Mucosa of gallbladder (tissue), 1 donor: ENCODE results near the gene CTXND1. TPM values are rescaled to one million over a fixed set of nuclear protein-coding genes. Genes with fewer than 3 reads are reported as not detected.
"Not testable (repeated sequence)": the region's sequence is repeated elsewhere in the genome, so short reads cannot be mapped to it uniquely, and the experiment has no call there.

Experiments used
- DNase-seq: peaks from one replicate; pipeline ENCODE4 v3.0.0-alpha.2; 2020; ENCODE audit warnings: low spot score
- total RNA-seq: library from RNA; stranded (reverse); gene quantifications from one replicate; pipeline ENCODE4 v1.2.1, GENCODE V29; 2021
- donor health status: DM: no; HTN: no; CAD: no.

Gene CTXND1
- total RNA-seq, 1 donor from 2014 or later: 0.09 TPM

DNA sequence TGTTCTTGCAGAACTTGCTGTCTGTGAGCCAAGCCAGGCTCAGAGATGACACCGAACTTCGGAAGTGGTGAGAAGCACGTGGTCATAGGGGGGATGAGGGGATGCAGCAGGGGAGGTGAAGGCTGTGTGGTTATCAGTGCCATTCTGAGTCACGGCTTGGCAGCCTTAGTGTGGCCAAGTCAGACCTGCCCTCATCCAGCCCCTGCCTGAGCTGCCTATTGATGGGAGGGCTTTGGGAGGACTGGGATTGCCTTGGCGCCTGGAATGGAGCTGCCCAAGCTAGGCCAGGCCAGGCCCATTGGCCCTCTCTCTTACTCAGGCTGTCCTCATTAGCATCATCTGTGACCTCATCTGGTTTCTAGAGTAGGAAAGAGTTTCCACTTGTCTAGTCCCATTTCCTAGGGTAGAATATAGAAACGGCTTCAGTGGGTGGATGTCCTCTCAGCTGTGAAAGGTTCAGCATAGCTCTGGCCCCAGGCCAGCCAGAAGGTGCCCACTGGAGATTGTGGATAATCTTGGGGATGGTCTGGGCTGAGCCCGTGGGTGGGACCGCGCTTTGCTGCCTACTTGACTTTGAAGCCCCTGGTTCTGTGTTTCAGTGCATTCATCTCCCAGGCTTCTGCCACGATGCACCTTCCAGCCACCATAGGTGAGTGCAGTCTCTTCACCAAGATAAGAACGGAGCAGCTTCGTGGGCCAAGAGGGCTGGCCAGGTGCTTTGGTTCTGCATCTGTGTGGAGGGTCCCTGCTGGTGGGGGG is 92.0 kb downstream of the CTXND1 start:
- DNase-seq: no peak

DNA sequence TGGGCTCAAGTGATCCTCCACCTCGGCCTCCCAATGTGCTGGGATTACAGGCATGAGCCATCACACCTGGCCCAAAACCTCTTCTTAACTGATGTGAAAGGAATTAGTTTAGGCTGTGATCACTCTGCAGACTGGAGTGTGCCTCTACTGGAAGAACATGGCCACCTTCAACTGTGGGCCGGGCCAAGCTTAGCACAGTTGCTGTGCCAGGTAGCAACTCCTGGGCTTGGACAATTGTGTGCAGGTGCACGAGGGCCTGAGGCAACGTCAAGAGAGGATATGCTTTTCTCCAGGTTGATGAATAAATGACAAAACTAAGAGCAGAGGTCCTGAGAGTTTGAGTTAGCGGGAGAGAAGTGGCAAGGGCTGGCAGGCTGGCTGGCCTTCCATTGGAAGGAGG is 92.7 kb downstream of the CTXND1 start:
- DNase-seq: no peak

DNA sequence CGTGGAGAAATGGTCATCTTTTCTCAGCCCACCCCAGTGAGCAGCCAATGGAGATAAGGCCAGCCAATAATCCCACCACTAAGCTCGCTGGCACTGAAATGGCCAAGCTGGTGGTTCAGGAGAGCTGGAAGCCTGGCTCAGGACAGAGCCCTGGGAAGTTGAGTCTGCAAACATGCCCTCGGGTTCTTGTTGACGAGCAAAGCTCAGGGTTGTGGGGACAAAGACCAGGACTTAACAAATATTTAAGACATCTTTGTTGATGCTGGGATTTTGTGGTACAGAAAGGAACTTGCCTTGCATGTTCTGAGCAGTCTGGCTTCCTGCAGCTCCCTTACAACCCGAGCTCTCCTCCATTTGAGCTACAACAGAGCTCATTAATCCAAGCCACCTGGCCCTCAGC is 94.8 kb downstream of the CTXND1 start:
- DNase-seq: no peak

DNA sequence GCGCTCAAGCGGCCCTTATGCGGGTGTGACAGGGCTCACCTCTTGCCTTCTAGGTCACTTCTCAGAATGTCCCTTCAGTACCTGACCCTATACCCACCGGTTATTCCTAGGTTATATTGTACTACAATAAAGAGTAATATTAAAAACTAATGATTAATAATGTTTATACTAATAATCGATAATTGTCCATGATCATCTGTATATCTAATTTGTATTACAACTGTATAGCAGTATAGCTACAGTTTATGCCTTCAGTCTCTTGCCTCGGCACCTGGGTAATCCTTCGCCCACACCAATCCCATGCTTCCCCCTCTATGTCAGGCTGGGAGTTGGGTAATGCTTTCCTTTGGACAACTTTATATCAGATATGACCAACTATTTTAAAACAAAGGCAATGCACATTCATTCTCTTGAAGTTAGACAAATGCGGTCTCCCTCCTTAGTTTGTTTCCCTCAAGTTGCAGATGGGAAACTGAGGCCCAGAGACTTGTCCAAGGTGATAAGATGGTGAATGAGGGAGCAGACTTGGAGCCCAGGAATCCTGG is 95.8 kb downstream of the CTXND1 start:
- DNase-seq: no peak

DNA sequence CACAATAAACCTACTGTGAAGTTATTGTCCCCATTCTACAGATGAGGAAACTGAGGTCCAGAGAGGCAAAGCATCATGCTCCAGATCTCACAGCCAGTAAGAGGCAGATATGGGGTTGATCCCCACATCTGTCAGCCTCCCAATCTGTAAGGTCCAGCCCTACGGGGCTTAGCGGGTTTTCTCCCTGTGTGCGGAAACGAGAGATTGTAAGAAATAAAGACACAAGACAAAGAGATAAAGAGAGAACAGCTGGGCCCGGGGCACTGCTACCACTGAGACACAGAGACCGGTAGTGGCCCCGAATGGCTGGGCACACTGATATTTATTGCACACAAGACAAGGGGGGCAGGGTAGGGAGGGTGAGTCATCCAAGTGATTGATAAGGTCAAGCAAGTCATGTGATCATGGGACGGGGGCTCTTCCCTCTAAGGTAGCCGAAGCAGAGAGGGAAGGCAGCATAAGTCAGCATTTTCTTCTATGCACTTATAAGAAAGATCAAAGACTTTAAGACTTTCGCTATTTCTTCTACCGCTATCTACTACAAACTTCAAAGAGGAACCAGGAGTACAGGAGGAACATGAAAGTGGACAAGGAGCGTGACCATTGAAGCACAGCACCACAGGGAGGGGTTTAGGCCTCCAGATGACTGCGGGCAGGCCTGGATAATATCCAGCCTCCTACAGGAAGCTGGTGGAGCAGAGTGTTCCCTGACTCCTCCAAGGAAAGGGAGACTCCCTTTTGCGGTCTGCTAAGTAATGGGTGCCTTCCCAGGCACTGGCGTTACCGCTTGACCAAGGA is 96.4 kb downstream of the CTXND1 start:
- DNase-seq: not testable (repeated sequence)

DNA sequence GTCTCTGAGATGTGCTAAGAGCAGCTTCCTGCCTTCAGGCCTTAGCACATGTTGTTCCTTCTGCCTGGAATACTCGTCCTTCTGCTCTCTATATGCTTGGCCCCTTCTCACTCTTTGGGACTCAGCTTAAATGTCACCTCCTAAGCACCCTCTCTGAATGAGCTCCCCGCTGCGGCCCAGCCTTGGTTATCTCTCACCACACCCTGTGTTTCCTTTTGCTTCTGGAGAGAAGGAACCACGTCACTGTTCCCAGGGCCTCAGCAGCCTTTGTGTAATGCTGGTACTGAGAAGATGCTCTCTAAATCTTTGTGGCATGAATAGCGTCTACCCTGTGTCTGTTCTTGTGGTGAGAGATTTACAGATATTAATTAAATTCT is 97.0 kb downstream of the CTXND1 start:
- DNase-seq: no peak

DNA sequence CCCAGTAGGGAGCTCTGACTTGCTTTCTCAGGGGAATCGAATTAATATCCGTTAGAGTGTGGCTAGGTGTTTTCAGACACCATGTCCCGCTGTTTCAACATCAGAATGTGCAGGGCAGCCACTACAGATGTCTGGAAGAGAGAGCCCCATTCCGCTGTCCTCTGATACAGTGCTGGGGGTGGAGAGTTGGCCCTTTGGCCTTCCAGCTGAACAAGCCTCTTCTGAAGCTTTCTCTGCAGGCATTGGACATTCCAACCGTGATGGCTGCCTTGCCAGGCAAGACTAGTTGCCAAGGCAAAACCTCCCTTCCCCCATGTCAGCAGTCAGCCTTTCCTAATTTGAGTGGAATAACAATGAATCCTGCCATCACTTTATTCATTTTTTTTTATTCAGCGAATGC is 97.7 kb downstream of the CTXND1 start:
- DNase-seq: no peak

DNA sequence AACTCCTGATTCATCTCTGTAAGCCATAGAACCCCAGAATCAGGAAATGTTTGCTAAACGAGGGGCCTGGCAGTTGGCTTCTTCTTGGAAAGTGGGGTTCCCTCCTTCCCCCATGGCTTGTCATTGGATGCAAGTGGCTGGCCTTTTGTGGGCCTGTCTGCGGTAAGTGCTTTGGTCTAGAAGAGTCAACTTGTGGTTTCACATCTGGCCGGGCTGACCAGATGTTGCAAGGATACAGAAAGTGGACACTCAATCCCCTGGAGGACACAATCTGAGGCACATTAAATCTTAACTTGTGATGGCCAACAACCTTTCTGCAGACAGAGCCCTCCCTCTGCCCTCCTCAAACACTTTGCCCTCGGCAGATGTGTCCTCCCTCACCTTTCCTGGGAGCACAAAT is 98.1 kb downstream of the CTXND1 start:
- no peak for DNase-seq

DNA sequence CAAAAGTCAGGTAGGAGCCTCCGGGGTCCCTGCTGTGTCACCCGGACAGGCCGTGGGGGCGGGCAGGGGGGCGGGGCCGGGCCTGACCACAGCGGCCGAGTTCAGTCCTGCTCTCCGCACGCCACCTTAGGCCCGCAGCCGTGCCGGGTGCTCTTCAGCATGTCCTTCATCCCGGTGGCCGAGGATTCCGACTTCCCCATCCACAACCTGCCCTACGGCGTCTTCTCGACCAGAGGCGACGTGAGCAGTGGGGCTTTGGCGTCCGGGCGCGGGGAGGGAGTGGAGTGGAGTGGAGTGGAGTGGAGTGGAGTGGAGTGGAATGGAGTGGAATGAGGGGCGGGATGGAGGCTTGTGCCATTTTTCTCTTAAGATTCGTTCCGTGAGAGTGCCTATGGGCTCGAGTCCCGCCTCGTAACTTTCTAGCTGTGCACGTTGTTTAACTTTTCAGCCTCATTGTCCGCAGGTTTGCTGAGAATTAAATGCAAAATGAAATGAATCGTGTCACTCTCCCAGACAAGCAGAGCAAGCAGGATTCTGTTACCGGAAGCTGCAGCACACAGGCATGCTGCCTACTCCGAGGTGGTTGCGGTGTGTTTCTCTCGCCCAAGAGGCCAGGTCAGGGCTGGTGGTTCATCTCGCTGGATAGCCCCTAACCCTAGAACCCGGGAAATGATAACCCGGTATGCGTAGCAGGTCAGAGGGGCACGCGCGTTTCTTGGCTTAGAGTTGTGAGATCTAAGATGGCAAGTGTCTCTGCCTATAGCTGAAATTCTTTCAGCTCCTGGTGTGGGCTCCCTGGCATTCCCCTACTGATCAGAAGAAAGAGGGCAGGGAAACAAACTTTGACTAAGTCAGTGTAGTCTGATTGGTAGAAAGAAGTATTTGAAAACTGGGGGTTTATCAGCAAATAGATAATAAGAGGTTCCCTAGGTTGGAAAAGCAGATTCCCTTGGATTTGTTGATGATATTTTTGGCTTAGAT is 98.8 kb downstream of the CTXND1 start, which contains the start of gene FAH:
FAH (plus strand) TSS at position 104 of the 981 bp plus-strand sequence; CDS start at position 160, 56 bp downstream.
- no peak for DNase-seq

DNA sequence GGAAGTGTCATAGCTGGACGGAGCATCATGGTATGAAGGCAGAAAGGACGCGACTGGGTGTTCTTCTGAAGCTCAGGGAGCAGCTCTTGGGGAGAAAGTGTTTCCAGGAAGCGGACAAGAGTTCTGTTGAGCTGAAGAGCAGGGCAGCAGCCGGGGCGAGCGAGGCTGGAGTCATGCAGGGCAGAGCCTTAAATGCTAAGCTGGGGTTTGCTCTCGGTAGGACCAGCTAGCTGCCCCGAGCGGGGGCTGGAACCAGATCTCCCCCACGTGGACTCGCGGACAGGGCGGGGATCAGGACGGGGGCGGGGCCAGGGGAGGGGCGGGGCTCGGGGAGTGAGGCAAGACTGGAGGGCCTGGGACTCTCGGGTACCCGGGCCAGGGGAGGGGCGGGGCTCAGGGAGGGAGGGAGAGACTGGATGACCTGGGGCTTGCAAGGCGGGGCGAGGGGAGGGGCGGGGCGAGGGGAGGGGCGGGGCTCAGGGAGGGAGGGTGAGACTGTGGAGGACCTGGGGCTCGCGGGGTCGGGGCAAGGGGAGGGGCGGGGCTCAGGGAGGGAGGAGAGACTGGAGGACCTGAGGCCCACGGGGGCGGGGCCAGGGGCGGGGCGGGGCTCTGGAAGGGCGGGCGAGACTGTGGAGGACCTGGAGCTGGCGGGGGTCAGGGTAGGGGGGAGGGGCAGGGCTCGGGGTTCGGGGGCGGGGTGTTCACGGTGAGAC is 99.7 kb downstream of the CTXND1 start:
- DNase-seq: peak; percentile 96

DNA sequence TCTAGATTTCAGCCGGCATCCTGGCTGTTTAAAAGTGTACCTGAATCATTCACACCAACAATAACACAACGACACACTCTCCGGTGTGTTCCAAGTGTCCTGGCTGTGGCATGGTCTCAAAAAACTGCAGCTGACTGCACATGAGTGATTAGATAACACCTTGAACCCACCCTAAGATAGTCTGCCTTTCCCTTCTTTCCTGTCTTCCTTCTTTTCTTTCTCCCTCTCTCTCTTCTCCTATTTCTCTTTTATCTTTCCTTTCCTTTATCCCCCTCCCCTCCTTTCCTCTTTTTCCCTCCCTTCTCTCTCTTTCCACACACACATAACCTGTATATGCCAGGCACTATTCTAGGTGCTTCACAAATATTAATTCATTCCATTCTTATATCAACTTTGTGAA is 100.4 kb downstream of the CTXND1 start:
- DNase-seq: no peak

DNA sequence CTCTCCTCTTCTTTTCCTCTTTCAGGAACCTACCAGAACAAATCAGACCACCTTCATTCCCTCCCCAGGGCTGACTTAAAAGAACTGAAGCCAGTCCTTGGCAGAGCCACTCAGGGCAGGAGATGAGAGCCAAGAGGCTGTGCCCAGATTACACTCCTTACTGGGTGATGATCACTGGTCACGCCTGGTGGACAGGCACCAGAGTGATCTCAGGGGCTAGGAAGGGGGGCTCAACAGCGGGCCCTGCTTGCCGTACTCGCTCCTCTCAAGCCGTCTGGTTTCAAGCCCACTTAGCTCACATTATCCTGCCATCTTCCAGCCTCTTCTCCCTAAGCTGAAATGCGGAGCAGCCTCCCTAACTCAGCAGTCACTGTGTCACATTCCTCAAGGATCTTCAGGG is 100.9 kb downstream of the CTXND1 start:
- no peak for DNase-seq

Other genes with a start within 250 kb of the CTXND1 start
- 64.5 TPM for gene ZFAND6, start 192.5 kb downstream of the CTXND1 start, total RNA-seq
- 35.6 TPM for gene FAH, start 99.2 kb downstream of the CTXND1 start, total RNA-seq
- gene ARNT2, start 152.2 kb upstream of the CTXND1 start, total RNA-seq: 6.6 TPM